ENCODE data around the gene PDSS2.

The PDSS2 gene

DNA sequence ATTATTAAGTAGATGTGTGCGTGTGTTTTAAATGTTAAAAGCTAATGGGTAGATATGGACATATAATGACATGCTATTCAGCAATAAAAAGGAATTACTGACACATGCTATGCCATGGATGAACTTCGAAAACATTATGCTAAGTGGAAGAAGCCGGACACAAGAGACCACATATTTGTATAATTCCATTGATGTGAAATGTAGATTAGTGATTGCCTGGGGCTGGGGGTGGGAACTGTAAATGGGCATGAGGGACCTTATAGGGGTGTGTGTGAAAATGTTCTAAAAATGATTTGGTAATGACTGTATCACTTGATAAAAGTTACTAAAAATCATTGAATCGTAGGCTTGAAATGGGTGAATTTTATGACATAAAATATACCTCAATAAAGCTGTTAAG is 239.5 kb downstream of the PDSS2 start:
- Histone ChIP-seq H3K9me3 (ENCODE audit: insufficient read depth, low read length) (no peaks in the 10 kb centered on the region), H3F3A (ENCODE audit: insufficient read depth) (no peaks in the 10 kb centered on the region), H3K4me3 (ENCODE audit: insufficient read depth, low read length, poor library complexity, severe bottlenecking) (no peak overlapping the region), H3K4me2 (ENCODE audit: low read depth, low read length, poor library complexity, severe bottlenecking) (no peak overlapping the region), H2AFZ (ENCODE audit: low read depth, low read length, severe bottlenecking) (no peak overlapping the region), H3K36me3 (ENCODE audit: low read length) (no peaks in the 10 kb centered on the region), H4K20me1 (ENCODE audit: low read depth, low read length) (no peaks in the 10 kb centered on the region), H3K9ac (ENCODE audit: low read length) (no peak overlapping the region), H3K27ac (ENCODE audit: low read depth, low read length) (no peak overlapping the region), H3K79me2 (ENCODE audit: insufficient read depth, low read length) (no peaks in the 10 kb centered on the region), H3K9me2 (replicated peaks; ENCODE audit: insufficient read depth, low read length) (no peaks in the 10 kb centered on the region), H3K27me3 (ENCODE audit: low read length) (no peaks in the 10 kb centered on the region)
- TF ChIP-seq, protein P1, sequence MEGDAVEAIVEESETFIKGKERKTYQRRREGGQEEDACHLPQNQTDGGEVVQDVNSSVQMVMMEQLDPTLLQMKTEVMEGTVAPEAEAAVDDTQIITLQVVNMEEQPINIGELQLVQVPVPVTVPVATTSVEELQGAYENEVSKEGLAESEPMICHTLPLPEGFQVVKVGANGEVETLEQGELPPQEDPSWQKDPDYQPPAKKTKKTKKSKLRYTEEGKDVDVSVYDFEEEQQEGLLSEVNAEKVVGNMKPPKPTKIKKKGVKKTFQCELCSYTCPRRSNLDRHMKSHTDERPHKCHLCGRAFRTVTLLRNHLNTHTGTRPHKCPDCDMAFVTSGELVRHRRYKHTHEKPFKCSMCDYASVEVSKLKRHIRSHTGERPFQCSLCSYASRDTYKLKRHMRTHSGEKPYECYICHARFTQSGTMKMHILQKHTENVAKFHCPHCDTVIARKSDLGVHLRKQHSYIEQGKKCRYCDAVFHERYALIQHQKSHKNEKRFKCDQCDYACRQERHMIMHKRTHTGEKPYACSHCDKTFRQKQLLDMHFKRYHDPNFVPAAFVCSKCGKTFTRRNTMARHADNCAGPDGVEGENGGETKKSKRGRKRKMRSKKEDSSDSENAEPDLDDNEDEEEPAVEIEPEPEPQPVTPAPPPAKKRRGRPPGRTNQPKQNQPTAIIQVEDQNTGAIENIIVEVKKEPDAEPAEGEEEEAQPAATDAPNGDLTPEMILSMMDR (IDR thresholded peaks at IDR 0.05; ENCODE audit: insufficient read depth, low read length, poor library complexity, severe bottlenecking): no peak
- TF ChIP-seq EZH2phosphoT487 (conservative IDR thresholded peaks at IDR 0.05; ENCODE audit: low read length): no peak

DNA sequence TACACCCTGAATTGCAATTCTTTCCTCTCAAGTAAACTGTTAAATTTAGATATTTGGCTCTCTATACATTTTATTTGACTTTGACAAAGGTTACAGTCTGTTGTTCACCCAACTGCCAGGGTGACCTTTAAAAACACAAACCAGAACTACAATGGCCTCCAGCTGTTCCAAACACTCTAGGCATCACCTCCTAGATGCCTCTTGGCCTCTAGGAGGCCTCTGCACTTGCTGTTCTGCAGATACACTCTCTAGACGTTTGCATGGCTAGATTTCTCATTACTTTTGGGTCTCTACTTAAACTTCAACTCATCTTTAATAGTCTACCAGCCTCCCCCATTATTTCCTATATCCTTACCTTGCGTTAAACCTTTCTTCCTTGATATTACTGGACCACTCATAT is 241.2 kb downstream of the PDSS2 start:
- TF ChIP-seq EZH2phosphoT487 (conservative IDR thresholded peaks at IDR 0.05; ENCODE audit: low read length): no peak
- TF ChIP-seq, protein P1 (IDR thresholded peaks at IDR 0.05; ENCODE audit: insufficient read depth, low read length, poor library complexity, severe bottlenecking): no peak
- H3K27ac ChIP-seq (ENCODE audit: low read depth, low read length): no peak overlapping the region
- H3K36me3 ChIP-seq (ENCODE audit: low read length): no peaks in the 10 kb centered on the region

DNA sequence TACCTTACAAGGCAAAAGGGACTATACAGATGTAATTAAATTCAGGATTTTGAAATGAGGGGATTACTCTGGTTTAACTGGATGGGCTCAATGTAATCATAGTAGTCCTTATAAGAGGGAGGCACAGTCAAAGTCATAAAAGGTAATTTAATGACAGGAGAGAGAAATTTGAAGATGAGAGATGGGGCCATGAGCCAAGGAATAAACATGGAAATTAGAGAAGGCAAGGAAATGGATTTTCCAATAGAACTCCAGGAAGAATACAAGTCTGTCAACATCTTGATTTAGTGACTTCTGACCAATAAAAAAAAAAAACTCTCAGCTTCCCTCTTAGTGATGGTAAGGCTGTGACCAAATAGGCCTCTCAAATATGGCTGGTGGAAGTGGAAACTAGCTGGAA is 242.1 kb downstream of the PDSS2 start:
- Histone ChIP-seq H3K36me3 (ENCODE audit: low read length) (no peaks in the 10 kb centered on the region), H3F3A (ENCODE audit: insufficient read depth) (no peaks in the 10 kb centered on the region), H3K27ac (ENCODE audit: low read depth, low read length) (no peak overlapping the region)

More for the DNA sequence above, 241.2 kb downstream of the PDSS2 start:
- H3K9me2 ChIP-seq (replicated peaks; ENCODE audit: insufficient read depth, low read length): no peaks in the 10 kb centered on the region
- no peak overlapping the region for H3K4me2 ChIP-seq (ENCODE audit: low read depth, low read length, poor library complexity, severe bottlenecking)
- no peak overlapping the region for H3K4me3 ChIP-seq (ENCODE audit: insufficient read depth, low read length, poor library complexity, severe bottlenecking)
- H3K27me3 ChIP-seq (ENCODE audit: low read length): no peaks in the 10 kb centered on the region
- H3K9me3 ChIP-seq (ENCODE audit: insufficient read depth, low read length): no peaks in the 10 kb centered on the region
- H4K20me1 ChIP-seq (ENCODE audit: low read depth, low read length): no peaks in the 10 kb centered on the region
- H3K9ac ChIP-seq (ENCODE audit: low read length): no peak overlapping the region
- H3K79me2 ChIP-seq (ENCODE audit: insufficient read depth, low read length): no peaks in the 10 kb centered on the region
- no peak overlapping the region for H2AFZ ChIP-seq (ENCODE audit: low read depth, low read length, severe bottlenecking)
- H3F3A ChIP-seq (ENCODE audit: insufficient read depth): no peaks in the 10 kb centered on the region

More for the DNA sequence above, 242.1 kb downstream of the PDSS2 start:
- no peaks in the 10 kb centered on the region for H4K20me1 ChIP-seq (ENCODE audit: low read depth, low read length)
- no peaks in the 10 kb centered on the region for H3K9me2 ChIP-seq (replicated peaks; ENCODE audit: insufficient read depth, low read length)
- H3K9me3 ChIP-seq (ENCODE audit: insufficient read depth, low read length): no peaks in the 10 kb centered on the region
- no peak overlapping the region for H3K4me3 ChIP-seq (ENCODE audit: insufficient read depth, low read length, poor library complexity, severe bottlenecking)
- H3K4me2 ChIP-seq (ENCODE audit: low read depth, low read length, poor library complexity, severe bottlenecking): no peak overlapping the region
- H3K79me2 ChIP-seq (ENCODE audit: insufficient read depth, low read length): no peaks in the 10 kb centered on the region
- TF ChIP-seq EZH2phosphoT487 (conservative IDR thresholded peaks at IDR 0.05; ENCODE audit: low read length): no peak
- TF ChIP-seq, protein P1 (IDR thresholded peaks at IDR 0.05; ENCODE audit: insufficient read depth, low read length, poor library complexity, severe bottlenecking): no peak
- H2AFZ ChIP-seq (ENCODE audit: low read depth, low read length, severe bottlenecking): no peak overlapping the region
- no peaks in the 10 kb centered on the region for H3K27me3 ChIP-seq (ENCODE audit: low read length)
- H3K9ac ChIP-seq (ENCODE audit: low read length): no peak overlapping the region

Measured in SU-DHL-6 (cell line).